GM19452 (cell line): ENCODE results near the gene ADORA3.

Experiments used
- ATAC-seq: cut with Tn5 transposase; IDR thresholded peaks from one replicate; pipeline ENCODE4 v1.9.1; 2021; ENCODE audit not compliant: unreplicated experiment

The ADORA3 gene

DNA sequence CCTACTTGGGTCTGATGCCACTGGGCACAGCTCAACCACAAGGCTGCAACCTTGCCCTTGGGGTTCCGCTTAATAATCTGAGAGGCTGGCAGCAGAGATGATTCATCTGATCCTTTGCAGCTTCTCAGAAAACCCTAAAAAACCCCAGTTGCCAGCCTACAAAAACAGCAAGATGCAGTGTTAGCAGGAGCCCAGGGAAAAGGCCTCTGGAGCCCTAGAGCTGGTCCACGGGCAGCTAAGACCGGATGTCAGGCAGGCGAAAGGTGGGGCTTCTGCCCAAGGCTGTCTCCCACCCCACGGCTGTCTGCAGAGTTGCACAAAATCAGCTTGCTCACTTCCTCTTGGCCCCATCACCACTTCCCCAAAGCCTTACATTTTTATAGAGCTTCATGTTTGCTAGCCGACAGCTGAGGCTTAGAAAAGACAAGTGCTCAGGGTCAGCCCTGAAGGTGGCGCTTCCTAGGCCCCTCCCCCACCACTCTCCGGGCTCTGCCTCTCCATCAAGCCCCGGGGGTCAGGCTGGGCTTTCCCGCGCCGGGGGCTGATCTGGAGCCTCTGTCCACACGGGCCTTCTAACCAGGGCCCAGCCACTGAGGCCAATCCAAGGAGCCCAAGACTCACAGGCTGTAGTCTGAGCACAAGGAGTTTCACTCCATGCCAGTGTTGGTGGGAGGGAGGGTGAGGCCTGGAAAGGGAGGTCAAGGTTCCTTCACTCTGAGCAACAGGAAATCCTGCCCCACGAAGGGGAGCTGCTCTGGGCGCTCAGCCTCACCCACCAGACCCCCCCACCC is 4.2 kb upstream of the ADORA3 start:
- ATAC-seq, result peak; percentile 61

DNA sequence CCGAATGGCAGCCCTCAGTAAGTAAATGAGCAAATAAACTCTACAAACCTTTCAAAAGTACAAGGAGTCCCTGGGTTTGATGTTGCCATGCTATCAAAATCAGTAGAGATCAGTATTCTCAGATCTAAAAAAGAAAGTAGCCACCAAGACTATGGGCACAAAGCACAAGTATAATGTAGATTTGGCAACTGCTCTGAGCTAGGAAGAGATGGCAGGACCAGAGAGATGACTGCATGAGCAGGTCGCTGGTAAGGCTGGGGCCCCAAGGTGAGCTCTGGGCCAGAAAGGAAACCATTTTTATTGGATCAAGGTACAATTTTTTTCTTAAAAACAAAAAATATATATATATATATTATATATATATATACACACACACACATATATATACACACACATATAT is 3.1 kb upstream of the ADORA3 start:
- no peak for ATAC-seq

DNA sequence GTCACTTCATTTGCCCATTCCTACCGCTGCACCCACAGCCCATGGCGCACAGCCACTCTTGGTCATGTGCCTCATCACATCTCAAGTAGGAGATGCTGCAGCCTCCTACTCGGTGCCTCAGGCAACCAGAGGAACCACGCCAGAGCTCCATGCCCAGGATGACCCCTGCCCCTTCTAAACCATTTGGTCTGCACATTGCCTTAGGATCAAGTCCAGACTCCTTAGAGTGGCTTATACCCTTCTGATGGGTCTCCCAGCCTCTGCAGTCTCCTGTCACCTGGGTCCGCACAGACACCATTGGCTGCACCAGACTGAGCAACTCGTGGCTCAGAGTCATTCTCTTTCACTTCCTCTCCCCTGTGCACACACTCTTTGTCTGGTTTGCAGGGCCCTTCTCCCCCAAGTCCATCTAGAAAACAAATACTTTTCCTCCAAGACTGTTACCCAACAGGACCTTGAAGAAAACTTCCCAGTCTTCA is 2.2 kb upstream of the ADORA3 start:
- peak; percentile 59 for ATAC-seq

DNA sequence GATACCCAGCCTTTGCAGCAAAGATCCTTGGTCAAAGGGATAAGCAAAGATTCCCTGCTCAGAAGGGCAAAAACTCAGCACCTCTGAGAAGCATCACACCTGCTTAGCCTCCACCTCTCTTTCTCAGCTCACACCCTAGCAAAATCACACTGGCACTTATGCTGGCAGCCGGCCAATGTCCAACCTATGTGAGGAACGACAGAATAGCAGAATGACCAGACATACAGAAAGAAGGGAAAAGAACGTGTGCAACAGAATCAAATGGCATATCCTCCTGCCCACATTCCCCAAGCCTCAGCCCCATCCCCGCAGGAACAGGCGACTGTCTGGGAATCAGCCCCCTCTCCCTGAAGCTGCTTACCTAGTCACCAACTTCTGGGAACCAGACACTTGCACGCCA is 664 bp upstream of the ADORA3 start:
- no peak for ATAC-seq

DNA sequence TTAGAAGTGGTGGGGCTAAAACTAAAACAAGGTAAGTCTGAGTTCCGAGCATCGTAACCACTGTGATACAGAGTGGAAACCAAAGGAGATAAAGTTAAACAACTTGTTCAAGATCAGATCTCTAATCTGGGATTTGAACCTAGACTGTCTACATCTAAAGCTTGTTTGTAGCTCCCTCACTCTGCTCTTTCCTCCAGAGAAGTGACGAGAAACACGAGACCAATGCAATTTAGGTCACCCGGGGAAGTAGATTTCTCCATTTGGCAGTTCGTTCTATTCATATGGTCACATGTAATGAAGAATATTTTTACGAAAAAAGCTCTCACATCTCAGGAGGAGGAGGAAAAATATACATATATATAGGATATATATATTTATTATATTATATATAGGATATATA is 1.8 kb downstream of the ADORA3 start:
- ATAC-seq, result no peak

DNA sequence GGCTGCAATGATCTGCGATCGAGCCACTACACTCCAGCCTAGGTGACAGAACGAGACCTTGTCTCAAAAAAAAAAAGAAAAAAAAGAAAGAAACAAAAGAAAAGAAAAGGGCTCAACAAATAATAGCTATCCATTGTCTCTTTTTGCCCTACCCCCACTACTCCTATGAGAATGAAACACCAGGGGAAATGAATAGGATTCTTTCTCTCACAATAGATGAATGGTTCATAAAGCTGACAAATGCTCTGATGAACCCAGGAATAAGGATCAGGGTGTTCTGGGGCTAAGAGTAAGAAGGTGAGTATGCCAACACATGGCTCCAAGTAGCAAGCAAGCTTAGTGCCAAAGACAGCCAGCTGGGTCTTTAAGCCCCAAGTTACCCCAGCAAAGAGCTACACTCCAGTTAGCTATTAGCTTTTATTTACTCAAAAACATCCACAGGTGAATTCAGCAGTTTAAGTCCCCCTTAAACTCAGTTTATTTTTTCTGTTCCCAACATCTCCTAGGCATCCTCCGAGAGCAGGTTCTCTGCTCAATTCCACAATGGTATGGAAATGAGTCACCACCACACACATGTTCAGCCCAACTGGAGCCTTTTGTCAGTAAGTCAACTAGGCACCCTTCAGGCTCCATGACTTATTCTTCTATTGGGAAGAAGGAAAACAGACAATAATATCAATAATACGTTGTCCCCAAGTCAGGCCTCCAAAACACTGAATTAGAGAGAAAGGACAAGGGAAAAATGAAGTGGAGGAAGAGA is 4.2 kb downstream of the ADORA3 start:
- no peak for ATAC-seq

DNA sequence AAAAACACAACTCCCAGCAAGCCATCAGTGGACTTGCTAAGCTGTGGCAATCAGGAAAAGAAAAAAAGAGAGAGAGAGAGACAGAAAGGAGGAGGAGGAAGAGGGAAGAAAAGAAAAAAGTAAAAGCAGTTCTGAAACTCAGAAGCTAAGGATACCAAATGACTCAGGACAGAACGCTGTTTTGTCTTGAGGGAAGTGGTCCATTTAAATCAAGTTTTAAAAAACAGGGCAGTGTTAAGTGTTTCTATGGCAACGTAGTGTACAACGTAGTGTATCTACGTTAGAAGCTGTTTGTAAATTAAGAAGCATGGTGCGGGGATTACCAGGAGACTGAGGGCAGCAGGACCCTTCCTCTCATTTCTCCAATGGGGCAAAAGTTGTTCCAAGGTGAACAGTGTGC is 5.8 kb downstream of the ADORA3 start:
- no peak for ATAC-seq

DNA sequence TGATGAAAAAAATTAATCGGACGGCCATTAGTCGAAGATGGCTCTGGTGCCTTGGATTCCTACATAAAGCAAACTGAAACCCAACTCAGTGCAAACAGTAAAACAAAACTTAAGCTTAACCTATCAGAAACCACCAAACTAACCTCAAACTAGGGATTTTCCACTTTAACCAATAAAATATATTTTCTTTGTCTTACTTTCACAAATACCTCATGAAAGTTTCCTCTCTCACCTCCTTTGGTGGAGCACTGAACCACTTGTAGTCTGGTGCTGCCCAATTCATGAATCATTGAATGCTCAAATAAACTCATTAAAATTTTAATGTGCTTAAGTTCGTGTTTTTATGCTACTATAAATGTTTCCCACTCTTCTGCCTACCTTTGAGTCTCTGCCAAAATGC is 7.0 kb downstream of the ADORA3 start:
- no peak for ATAC-seq

DNA sequence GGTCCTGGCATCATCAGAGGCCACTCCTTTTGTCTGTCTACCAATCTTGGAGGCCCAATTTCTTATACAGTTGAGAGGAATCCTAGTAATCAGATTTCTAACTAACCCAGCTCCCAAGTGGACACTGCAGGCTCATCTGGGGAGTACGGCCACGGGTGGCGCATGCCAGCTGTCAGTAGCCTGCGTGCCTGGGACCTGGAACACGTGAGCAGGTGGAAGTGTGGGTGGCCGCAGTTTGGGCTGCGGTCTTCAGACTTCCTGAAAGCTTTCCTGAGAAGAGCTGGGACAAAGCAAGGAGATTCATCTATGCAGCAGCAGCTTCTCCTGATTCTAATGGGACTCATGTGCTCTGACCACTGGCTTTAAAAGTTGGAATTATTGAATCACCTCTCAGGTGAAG is 12.4 kb downstream of the ADORA3 start:
- no peak for ATAC-seq

DNA sequence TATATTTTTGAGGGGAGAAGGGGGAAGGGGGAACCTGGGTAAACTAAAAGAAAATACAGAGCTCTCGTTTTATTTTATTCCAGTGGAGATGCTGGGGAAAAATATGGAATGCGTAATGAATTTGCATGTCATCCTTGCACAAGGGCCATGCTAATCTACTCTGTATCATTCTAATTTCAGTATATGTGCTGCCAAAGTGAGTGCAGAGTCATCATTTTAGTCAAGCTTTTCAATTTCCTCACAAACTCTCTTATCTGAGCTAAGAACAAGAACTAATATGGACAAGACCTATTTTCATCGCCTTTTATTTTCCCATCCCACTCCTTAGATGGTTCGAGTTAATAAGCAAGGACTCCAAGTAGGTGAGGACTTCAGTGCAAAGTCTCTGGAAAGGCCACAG is 13.2 kb downstream of the ADORA3 start:
- ATAC-seq, result no peak

DNA sequence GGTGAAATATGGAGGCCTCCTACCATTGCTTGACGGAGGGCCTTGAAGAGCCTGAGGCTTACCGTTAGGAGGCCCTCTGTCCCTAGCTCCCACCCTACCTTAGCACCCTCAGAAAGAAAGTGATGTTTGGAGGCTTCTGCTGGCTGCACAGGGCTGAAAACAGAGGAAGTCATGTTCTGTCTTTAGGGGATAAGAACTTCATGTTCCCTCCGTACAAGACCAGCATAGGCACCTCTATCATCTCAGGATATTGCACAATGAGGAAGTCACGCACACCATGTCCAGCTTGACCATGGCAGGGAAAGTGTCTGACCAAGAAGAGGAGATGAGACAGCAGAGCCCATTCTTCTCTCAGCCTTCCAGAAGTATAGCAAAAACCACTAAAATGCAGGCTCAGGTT is 13.8 kb downstream of the ADORA3 start:
- ATAC-seq, result no peak

DNA sequence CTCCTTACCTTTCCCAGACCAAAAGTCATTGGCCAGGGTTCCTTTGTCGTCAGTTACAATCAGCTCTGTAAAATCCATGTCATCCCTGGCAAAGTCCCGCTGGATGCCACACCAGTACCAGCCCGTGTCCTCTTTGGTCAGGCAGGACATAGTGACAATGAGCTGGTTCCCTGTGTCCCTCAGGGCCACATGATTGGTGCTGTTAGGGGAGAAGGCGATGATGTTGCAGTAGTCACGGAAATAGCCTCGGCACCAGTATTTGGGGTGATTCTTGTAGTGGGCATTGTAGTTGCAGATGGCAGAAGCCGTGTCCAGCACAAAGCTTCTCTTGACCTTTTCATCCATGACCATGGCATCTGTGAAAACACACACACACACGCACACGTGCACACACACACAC is 14.8 kb downstream of the ADORA3 start:
- no peak for ATAC-seq

DNA sequence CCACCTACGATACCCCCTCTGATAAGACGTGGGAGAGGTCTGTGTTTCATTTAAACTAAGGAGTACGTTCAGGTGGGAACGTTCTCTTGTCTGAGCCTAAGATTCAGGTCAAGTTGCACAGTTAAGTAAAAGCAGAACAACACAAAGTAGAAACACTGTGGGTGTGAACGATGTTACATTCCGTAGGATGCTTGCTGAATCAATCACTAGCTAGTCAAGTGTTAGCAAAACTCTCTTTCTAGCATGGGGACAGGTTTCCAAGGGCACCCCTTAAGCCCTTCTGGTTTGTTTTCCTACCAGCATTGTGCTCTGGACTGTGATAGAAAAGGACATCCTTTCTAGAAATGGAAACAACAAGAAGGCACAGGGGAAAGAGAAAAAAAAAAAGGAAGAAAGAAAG is 16.3 kb downstream of the ADORA3 start:
- no peak for ATAC-seq

DNA sequence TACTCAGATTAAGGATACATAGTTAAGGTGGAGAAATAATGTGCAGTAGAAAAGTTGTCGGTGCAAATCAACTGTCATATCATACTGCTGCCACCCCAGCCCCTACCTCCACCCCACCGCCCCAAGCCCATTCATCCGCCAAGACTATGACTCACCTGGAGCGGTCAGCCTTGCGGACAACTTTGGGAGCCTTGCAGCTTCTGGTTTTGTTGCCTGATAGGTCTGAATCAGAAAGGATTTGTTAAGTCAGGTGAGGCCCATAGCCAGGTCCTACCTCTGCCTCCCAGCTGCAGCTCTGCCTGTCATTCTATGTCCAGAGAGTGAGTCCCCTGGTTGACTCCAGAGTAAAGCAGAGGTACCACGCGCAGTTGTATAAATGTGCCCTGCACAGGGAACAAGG is 17.0 kb downstream of the ADORA3 start:
- ATAC-seq, result no peak

DNA sequence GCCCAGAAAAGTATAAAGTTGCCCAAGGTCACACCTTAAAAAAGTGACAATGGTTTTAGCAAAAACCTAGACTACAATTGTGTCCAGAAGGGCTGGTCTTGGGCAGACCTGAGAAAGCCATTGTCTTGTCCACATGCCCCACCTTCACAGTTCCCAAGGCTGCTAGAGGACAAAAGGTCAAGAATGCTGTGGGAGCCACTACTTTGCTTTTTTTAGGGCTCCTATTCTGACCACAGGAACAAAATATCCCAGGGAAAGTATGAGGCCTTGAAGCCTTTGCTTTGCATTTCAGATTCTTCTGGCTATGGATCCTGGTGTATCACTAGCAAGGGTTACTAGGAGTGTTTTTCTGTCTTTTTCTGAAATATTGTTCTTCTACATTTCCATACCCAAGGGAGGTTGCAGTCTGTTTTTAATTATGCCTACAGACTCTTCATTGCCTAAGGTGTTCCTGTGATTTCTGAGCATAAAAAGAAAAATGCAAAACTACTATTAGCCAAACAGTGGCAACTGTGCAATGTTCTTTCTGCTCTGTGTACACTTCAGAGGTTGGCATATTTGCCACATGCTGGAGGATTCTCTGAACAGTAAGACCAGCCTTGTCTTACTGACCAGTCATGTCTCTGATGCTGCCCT is 18.9 kb downstream of the ADORA3 start:
- ATAC-seq, result no peak

DNA sequence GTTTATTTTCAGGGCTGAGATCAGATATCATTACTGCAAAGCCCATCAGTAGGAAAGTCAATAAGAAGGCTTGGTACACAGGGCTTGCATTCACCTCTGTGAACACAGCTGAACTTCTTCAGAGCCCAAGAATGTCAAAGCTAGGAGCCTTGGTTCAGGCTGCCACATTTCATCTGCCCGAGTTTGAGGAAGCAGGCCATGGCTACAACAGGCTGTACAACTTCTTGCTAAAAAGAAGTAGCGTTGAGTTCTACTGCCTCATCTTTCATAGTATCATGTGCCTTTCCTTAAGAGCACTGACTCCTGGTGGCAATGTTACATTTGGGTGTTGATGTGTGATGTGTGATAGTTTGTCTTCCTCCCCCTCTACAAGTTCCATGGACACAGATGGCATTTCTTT is 19.6 kb downstream of the ADORA3 start:
- no peak for ATAC-seq

DNA sequence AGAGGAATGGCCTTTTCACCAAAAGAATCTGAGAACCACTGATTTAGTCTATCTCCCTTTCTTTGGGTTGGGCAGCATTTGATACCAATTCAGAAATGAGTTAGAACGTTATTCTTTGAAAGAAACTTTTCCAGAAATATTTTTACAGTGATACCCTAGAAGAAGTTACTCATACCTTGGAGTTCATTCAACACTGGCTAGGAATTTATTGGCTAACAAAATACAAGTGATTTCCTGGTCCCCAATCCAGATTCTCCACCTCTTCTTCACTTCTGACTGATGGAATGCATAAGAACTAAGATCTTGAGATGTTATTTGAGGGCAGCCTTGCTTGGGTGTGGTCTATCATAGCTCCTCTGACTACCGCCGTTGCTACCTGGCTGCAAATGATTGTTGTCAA is 20.3 kb downstream of the ADORA3 start:
- no peak for ATAC-seq

DNA sequence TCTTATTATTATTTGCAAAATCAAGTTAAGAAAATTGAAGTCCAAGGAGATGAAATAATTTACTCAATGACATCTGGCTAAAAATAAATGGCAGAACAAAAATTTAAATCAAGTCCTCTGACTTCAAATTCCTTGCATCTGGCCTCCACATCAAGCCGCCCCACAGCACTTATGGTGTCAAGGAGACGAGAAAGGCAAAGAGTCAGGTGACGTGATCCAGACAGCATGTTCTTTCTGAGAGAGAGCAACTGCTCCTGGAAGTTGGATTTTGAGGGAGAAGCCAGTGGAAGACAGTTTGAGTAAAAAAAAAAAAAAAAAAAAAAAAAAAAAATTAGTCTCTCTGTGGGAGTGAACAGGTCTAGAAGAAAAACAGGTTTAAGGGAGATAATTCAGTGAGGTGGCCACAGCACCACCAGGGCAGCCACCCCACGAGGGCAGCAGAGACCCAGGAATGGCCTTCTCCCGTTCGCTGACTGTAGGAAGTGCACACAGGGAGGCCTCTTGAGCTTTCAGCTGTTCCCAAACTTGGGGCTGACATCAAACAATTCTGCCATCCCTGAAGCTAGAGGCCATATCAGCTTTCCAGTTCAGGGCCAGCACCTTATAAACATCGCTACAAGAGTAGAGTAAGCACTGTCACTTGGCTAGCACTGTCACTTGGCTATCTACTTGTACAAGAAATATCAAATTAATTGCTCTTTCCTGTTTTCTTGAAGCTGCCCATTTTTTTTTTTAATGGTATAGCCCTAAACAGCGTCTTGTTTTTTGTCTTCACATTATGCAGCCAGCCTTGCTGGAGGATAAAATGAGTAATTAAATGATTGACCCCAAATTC is 21.8 kb downstream of the ADORA3 start:
- no peak for ATAC-seq

DNA sequence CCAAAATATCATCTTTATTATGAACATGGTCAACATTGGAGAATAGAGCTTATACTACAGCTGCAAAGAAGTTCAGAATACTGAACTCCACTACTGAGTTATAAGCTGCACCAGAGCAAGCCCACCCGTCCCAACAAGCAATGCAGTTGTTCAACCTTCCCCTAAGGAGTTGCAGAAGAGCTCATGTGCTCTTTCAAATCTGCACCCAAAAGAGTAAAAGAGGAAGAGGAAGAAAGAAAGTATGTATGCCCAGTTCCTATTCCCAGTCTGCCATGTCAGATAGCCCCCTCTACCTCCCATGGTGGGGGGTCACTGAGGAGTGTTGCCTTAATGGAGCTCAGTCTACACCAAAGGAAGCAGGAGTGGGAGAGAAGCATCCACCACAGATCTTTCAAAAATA is 22.8 kb downstream of the ADORA3 start:
- ATAC-seq, result no peak

DNA sequence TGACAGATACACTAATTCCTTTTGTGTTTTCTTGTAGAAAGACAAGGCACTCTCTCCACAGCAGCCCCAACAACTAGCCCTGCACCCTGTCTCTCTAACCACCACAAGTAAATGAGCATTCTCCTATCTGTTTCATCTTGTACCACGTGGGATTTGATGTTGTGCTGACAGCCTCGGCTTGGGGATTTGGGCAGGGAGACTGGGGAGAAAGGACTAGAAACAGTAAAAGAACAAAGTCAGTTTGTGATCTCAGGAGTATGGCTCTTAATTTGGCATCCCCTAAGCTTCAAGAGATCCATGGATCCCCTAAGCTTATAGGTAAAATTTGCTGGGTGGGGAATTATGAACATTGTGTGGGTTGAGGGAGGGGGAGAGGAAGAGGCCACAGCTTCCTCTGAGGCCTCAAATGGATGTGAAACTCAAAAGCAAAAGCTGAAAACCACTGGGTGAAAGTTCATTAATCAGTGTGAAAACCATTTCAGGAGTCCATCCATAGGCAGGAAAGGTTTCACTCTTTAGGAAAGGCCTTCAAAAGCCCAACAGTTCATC is 26.6 kb downstream of the ADORA3 start:
- peak; percentile 69 for ATAC-seq

DNA sequence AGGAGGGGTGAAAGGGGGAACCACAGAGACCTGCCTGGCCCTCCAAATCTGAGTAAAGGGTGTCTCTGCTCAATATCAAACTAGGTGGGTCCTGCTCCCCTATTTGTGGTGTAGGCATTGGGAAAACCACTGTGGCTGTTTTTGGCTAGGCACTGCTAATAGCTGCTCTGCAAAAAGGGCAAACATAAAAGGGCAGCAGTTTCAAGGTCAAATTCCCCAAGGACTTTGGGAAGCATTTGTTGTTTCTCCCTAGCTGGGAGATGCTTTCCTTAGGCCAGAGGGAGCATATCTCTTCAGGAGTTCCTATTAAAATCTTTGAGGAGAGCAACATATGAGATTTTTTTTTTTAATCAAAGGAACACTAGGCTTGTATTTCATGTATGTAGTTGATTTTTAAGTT is 27.2 kb downstream of the ADORA3 start:
- no peak for ATAC-seq
